ENCODE results near the gene ADGRE3. TPM values are rescaled to one million over a fixed set of nuclear protein-coding genes. Genes with fewer than 3 reads are reported as not detected.
"Not testable (repeated sequence)": the region's sequence is repeated elsewhere in the genome, so short reads cannot be mapped to it uniquely, and the experiment has no call there.

The ADGRE3 gene
- total RNA-seq, 2 donors from 2014 or later, result 0.27 to 0.80 TPM

- WGBS, result 92% methylated on average over 4 of the region's 4 CpGs
- no peak overlapping the region for H3K4me3 ChIP-seq
- no peak for DNase-seq (ENCODE audit: low spot score)
- TF ChIP-seq, protein P1, sequence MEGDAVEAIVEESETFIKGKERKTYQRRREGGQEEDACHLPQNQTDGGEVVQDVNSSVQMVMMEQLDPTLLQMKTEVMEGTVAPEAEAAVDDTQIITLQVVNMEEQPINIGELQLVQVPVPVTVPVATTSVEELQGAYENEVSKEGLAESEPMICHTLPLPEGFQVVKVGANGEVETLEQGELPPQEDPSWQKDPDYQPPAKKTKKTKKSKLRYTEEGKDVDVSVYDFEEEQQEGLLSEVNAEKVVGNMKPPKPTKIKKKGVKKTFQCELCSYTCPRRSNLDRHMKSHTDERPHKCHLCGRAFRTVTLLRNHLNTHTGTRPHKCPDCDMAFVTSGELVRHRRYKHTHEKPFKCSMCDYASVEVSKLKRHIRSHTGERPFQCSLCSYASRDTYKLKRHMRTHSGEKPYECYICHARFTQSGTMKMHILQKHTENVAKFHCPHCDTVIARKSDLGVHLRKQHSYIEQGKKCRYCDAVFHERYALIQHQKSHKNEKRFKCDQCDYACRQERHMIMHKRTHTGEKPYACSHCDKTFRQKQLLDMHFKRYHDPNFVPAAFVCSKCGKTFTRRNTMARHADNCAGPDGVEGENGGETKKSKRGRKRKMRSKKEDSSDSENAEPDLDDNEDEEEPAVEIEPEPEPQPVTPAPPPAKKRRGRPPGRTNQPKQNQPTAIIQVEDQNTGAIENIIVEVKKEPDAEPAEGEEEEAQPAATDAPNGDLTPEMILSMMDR (IDR thresholded peaks at IDR 0.05), result no peak
- no peak for TF ChIP-seq POLR2A (IDR thresholded peaks at IDR 0.05)
- H3K36me3 ChIP-seq, result no peaks in the 10 kb centered on the region
- no peaks in the 10 kb centered on the region for H3K4me1 ChIP-seq (replicated peaks)
- no peak overlapping the region for H3K27ac ChIP-seq
- no peaks in the 10 kb centered on the region for H3K9me3 ChIP-seq
- intact Hi-C loops (cut with DNase I), result no loop called here
- H3K27me3 ChIP-seq (replicated peaks; ENCODE audit: insufficient read depth), result no peaks in the 10 kb centered on the region
These were observed 62.0 kb downstream of the ADGRE3 start for GRCh38 chr19:14612657-14613056.

DNA sequence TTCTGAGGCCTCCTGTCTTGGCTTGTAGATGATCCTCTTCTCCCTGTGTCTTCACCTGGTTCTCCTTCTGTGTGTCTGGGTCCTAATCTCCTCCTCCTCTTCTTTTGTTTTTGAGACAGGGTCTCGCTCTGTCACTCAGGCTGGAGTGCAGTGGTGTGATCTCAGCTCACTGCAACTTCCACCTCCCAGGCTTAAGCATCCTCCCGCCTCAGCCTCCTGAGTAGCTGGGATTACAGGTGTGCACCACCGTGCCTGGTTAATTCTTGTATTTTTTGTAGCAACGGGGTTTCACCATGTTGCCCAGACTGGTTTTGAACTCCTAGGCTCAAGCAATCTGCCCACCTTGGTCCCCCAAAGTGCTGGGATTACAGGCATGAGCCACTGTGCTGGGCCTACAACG is 62.4 kb downstream of the ADGRE3 start:
- H3K4me3 ChIP-seq; intact Hi-C loops (cut with DNase I); H3K36me3 ChIP-seq; DNase-seq (ENCODE audit: low spot score); H3K27me3 ChIP-seq (replicated peaks; ENCODE audit: insufficient read depth); H3K27ac ChIP-seq; H3K9me3 ChIP-seq; H3K4me1 ChIP-seq (replicated peaks): not testable (repeated sequence)
- 83% methylated on average over 5 of the region's 5 CpGs for WGBS

DNA sequence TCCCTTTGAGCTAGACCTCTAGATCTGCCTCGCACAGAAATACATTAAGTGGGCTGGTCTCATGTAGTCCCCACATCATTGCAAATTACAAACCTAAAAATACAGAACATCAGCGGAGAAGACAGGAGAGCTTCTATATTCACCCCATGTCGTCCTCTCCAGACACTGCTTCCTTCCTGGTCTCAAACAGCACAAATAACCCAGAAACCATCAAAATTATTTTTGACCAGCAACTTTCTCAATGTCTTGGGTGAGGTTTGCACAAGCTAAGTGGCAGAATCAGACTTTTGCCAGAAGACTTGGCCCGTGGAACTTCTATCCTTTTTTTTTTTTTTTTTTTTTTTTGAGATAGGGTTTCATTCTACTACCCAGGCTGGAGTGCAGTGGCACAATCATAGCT is 63.6 kb downstream of the ADGRE3 start:
- Histone ChIP-seq H3K4me1 (replicated peaks) (no peaks in the 10 kb centered on the region), H3K27ac (no peak overlapping the region), H3K27me3 (replicated peaks; ENCODE audit: insufficient read depth) (no peaks in the 10 kb centered on the region), H3K4me3 (no peak overlapping the region), H3K9me3 (no peaks in the 10 kb centered on the region), H3K36me3 (no peaks in the 10 kb centered on the region)
- TF ChIP-seq POLR2A (IDR thresholded peaks at IDR 0.05), result no peak
- TF ChIP-seq POLR2AphosphoS5 (IDR thresholded peaks at IDR 0.05), result no peak
- TF ChIP-seq, protein P1 (IDR thresholded peaks at IDR 0.05), result no peak
- WGBS, result 67% methylated on average over 4 of the region's 4 CpGs
- intact Hi-C loops (cut with DNase I), result no loop called here
- no peak for DNase-seq (ENCODE audit: low spot score)

DNA sequence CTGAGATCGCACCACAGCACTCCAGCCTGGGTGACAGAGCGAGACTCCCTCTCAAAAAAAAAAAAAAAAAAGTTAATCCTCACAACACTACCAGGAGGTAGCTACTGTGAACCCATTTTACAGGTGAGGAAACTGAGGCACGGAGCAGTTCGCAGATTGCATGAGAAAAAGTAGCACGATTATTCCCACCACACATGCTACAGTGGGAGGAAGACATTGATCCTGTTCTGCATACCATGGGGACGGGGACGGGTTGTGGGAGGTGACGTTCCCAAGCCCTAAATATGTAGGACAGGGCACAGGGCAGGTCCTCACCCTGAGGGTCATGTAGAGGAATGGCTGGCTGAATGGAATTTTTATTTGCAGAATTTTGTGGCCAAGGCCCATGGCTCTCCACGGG is 68.0 kb downstream of the ADGRE3 start:
- Histone ChIP-seq H3K9me3 (no peaks in the 10 kb centered on the region), H3K27ac (no peak overlapping the region), H3K4me3 (no peak overlapping the region), H3K4me1 (replicated peaks) (no peaks in the 10 kb centered on the region), H3K36me3 (no peaks in the 10 kb centered on the region), H3K27me3 (replicated peaks; ENCODE audit: insufficient read depth) (no peaks in the 10 kb centered on the region)
- DNase-seq (ENCODE audit: low spot score), result no peak
- 78% methylated on average over 9 of the region's 9 CpGs for WGBS
- intact Hi-C loops (cut with DNase I), result no loop called here
- TF ChIP-seq, protein P1 (IDR thresholded peaks at IDR 0.05), result no peak
- TF ChIP-seq POLR2A (IDR thresholded peaks at IDR 0.05) (no peak), POLR2AphosphoS5 (IDR thresholded peaks at IDR 0.05) (no peak)

DNA sequence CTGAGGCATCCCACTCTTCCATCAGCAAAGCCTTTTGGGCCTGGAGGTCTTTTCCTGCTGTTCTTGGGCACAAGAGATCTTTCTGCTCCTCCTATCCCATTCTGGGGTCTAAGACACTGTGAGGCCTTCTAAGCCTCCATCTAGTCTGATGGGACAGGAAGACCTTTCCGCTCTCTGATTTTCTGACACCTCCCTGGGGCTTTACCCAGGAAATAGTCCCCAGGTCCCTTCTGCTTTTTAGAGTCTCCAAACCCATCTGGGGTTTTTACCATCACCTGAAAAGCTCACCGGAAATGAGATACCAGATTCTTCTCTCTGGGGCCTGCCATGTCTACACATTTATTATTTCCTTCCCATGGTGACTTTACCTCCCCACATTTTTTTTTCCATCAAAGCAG is 70.7 kb downstream of the ADGRE3 start:
- no peaks in the 10 kb centered on the region for H3K9me3 ChIP-seq
- no peaks in the 10 kb centered on the region for H3K4me1 ChIP-seq (replicated peaks)
- no peaks in the 10 kb centered on the region for H3K27me3 ChIP-seq (replicated peaks; ENCODE audit: insufficient read depth)
- 82% methylated on average over 2 of the region's 2 CpGs for WGBS
- no peaks in the 10 kb centered on the region for H3K36me3 ChIP-seq
- no peak for DNase-seq (ENCODE audit: low spot score)
- no peak overlapping the region for H3K27ac ChIP-seq
- no peak overlapping the region for H3K4me3 ChIP-seq
- intact Hi-C loops (cut with DNase I), result no loop called here
- TF ChIP-seq POLR2AphosphoS5 (IDR thresholded peaks at IDR 0.05) (no peak), POLR2A (IDR thresholded peaks at IDR 0.05) (no peak)
- TF ChIP-seq, protein P1 (IDR thresholded peaks at IDR 0.05), result no peak

Data from prostate gland (tissue), 2 donors.